ENCODE measurements around the gene ABHD17A. TPM values are rescaled to one million over a fixed set of nuclear protein-coding genes. Genes with fewer than 3 reads are reported as not detected.
A peak's percentile ranks its signal among the peaks of the same experiment; 100 is the strongest.

Gene ABHD17A
- total and polyA plus RNA-seq, 9 of the 15 experiments (the other 6 are each of a cell fraction or from before 2014, with no cell fraction given) = 0.04 to 135 (median 21.8) TPM; not detected in 1

GRCh38 chr19:1905110-1905862 lies 20.0 kb upstream of the ABHD17A start, which contains the start of the genes ADAT3 and SCAMP4 (continued):
- no peak for TF ChIP-seq MLX (CRISPR knock-in tag; conservative IDR thresholded peaks at IDR 0.05)
- TF ChIP-seq ZNF583 (CRISPR knock-in tag; IDR thresholded peaks at IDR 0.05) = peak; percentile 60; the same call in 1 of the 2 replicates
- no peak for TF ChIP-seq SRSF9 (IDR thresholded peaks at IDR 0.05; ENCODE audit: borderline replicate concordance, low read depth, low read length)
- TF ChIP-seq ZNF280B (CRISPR knock-in tag; IDR thresholded peaks at IDR 0.05) = no peak
- TF ChIP-seq CTBP1 (IDR thresholded peaks at IDR 0.05; ENCODE audit: borderline replicate concordance) = peak; percentile 92
- no peak for TF ChIP-seq E4F1 (CRISPR knock-in tag; IDR thresholded peaks at IDR 0.05; ENCODE audit: borderline replicate concordance)
- TF ChIP-seq ZNF184 (CRISPR knock-in tag; IDR thresholded peaks at IDR 0.05) = no peak
- no peak for TF ChIP-seq SMAD3 (CRISPR knock-in tag; conservative IDR thresholded peaks at IDR 0.05)
- TF ChIP-seq MBD2 (IDR thresholded peaks at IDR 0.05; ENCODE audit: borderline replicate concordance, low read depth) = 0 out of 2 replicates have a peak, but pooled peaks have one; percentile 63
- no peak for TF ChIP-seq NCOA2 (IDR thresholded peaks at IDR 0.05; ENCODE audit: partially characterized antibody in 2 of 2)
- TF ChIP-seq ZBTB26 (CRISPR knock-in tag; IDR thresholded peaks at IDR 0.05) = no peak
- no peak for TF ChIP-seq ZBED1 (IDR thresholded peaks at IDR 0.05)
- TF ChIP-seq NCOA4 (IDR thresholded peaks at IDR 0.05; ENCODE audit: partially characterized antibody) = no peak
- TF ChIP-seq IRF9 (tag; IDR thresholded peaks at IDR 0.05) = 0 out of 2 replicates have a peak, but pooled peaks have one; percentile 40
- TF ChIP-seq ZSCAN29 (IDR thresholded peaks at IDR 0.05) = no peak
- peak; percentile 69 for TF ChIP-seq TFE3 (CRISPR knock-in tag; IDR thresholded peaks at IDR 0.05)
- TF ChIP-seq KLF10 (CRISPR knock-in tag; IDR thresholded peaks at IDR 0.05) = no peak

Data from K562 (cell line).